Stimulated activated memory B cell treated with anti-CD40 and anti-IgM and Interleukin-4, amounts not matched to agents 10 μg/mL and 1 μg/mL and 100 μg/mL, for 72 hours (primary cell): Measurements from ENCODE around the gene NASP.

Experiments
- ATAC-seq: fragments of 150-1000 bp; cut with Tn5 transposase; 2 replicates; pipeline ENCODE4 v1.10.0; 2021
- H3K27ac Mint-ChIP-seq: one replicate; pipeline ENCODE4 v1.8.0; 2022; ENCODE audit warnings: mild to moderate bottlenecking, mixed read lengths
- H3K27me3 Mint-ChIP-seq: one replicate; pipeline ENCODE4 v1.8.0; 2022; ENCODE audit warnings: mixed read lengths
- H3K36me3 Mint-ChIP-seq: one replicate; pipeline ENCODE4 v1.8.0; 2022; ENCODE audit warnings: mixed read lengths
- H3K4me1 Mint-ChIP-seq: one replicate; pipeline ENCODE4 v1.8.0; 2022; ENCODE audit warnings: mixed read lengths
- H3K4me3 Mint-ChIP-seq: one replicate; pipeline ENCODE4 v1.8.0; 2022; ENCODE audit warnings: mild to moderate bottlenecking, moderate library complexity, mixed read lengths
- H3K9me3 Mint-ChIP-seq: one replicate; pipeline ENCODE4 v1.8.0; 2022; ENCODE audit warnings: mixed read lengths

Gene NASP

DNA sequence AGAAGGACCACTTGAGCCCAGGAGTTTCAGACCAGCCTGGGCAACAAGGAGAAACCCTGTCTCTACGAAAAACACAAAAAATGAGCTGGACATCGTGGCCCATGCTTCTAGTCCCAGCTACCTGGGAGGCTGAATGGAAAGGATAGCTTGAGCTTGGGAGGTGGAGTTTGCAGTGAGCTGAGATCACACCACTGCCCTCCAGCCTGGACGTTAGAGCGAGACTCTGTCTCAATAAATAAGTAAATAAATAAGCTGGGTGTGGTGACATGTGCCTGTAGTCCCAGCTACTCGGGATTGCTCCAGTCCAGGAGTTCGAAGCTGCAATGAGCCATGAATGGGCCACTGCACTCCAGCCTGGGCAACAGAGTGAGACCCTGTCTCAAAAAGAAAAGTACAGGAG lies 29.6 kb upstream of the NASP start:
- Mint-ChIP-seq H3K27ac (no peak overlapping the region), H3K9me3 (no peaks in the 10 kb centered on the region), H3K4me3 (no peak overlapping the region), H3K27me3 (no peaks in the 10 kb centered on the region), H3K4me1 (peaks cover 32% of the 10 kb centered on the region), H3K36me3 (peaks cover 21% of the 10 kb centered on the region)
- no peak for ATAC-seq

DNA sequence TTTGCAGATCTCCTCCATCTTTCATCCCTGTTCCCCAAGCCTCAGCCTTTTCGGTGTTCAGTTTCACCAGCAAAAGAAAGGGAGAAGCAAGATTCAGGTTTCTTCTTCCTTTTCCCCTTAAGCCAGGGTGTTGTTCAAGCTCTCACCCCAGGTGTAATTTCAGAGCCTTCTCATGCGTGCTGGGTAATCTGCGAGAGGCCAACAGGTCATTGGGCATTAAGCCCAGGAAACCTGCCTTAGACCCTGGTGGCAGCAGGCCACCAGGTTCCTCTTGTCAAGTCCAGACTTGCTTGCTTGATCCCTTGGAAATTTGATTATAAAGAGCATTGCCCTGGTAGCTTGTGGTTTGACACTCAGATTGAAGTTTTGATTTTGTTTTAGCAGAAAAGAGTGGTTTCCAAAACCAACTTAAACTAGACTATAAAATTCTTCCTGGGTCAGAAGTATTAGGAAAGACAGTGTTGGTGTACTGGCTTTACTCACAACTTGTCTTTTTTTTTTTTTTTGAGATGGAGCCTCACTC lies 26.4 kb upstream of the NASP start:
- no peak for ATAC-seq
- H3K9me3 Mint-ChIP-seq = no peaks in the 10 kb centered on the region
- no peak overlapping the region for H3K4me3 Mint-ChIP-seq
- H3K4me1 Mint-ChIP-seq = peaks cover 24% of the 10 kb centered on the region
- H3K27ac Mint-ChIP-seq = peak overlapping the region; percentile 39
- peaks cover 28% of the 10 kb centered on the region for H3K36me3 Mint-ChIP-seq
- H3K27me3 Mint-ChIP-seq = no peaks in the 10 kb centered on the region

DNA sequence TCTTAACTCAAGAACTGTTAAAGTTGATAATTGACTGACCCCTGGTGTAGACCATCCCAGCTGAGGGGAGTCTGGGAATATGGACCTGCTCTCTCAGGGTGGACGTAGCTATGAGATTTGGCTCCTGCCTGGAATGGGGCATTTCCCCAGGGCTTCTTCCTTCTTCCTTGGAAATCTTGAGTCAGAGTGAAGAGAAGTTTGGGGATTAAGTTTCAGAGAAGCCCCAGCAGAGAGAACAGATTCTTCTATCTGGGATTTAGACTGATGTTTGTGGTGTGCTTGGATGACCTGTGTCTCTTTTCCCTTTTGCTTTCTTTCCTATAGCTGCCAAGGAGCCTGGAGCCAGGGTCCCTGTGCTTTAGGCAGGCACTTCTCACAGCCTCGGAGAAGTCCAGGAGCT lies 20.0 kb upstream of the NASP start:
- Mint-ChIP-seq H3K27ac (no peak overlapping the region), H3K4me1 (peaks cover 9% of the 10 kb centered on the region), H3K27me3 (no peaks in the 10 kb centered on the region), H3K4me3 (no peak overlapping the region), H3K36me3 (peaks cover 47% of the 10 kb centered on the region), H3K9me3 (no peaks in the 10 kb centered on the region)
- no peak for ATAC-seq

DNA sequence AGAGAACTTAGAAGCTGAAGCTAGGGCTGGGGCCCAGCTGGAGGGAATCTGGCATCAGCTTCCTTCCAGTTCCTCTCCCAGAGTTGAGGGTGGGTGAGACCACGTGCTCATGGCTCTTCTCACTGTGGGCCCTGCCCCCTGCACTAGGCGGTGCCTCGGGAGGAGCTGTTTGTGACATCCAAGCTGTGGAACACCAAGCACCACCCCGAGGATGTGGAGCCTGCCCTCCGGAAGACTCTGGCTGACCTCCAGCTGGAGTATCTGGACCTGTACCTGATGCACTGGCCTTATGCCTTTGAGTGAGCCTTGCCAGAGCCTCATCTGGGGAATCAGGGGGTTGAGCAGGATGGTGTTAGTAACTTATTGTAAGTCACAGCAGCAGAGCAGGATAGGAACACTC lies 17.1 kb upstream of the NASP start:
- H3K9me3 Mint-ChIP-seq = no peaks in the 10 kb centered on the region
- no peak overlapping the region for H3K27ac Mint-ChIP-seq
- ATAC-seq = no peak
- peaks cover 8% of the 10 kb centered on the region for H3K4me1 Mint-ChIP-seq
- peaks cover 59% of the 10 kb centered on the region for H3K36me3 Mint-ChIP-seq
- no peak overlapping the region for H3K4me3 Mint-ChIP-seq
- H3K27me3 Mint-ChIP-seq = no peaks in the 10 kb centered on the region

DNA sequence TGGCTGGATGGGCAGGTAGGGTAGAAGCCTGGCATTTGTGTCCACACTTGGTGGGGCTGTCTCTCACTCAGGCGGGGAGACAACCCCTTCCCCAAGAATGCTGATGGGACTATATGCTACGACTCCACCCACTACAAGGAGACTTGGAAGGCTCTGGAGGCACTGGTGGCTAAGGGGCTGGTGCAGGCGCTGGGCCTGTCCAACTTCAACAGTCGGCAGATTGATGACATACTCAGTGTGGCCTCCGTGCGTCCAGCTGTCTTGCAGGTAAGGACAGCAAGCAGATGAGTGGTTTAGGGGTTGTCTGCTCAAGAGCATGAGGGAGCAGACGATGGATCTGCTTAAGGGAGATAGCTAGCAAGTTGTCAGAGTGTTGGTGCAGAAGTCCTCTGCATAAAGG lies 15.9 kb upstream of the NASP start:
- ATAC-seq = no peak
- no peak overlapping the region for H3K27ac Mint-ChIP-seq

DNA sequence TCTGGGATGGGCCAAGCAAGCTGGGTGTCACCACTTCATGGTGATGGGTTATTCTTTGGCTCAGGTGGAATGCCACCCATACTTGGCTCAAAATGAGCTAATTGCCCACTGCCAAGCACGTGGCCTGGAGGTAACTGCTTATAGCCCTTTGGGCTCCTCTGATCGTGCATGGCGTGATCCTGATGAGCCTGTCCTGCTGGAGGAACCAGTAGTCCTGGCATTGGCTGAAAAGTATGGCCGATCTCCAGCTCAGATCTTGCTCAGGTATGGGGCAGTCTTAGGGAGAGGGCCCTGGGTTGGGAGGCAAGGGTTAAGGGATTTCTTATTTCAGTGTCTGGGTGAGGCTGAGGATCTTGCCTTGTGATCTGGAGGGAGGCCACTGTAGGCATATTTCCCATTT lies 15.4 kb upstream of the NASP start:
- no peak overlapping the region for H3K27ac Mint-ChIP-seq
- H3K36me3 Mint-ChIP-seq = peaks cover 55% of the 10 kb centered on the region
- no peaks in the 10 kb centered on the region for H3K27me3 Mint-ChIP-seq
- no peaks in the 10 kb centered on the region for H3K9me3 Mint-ChIP-seq
- no peak for ATAC-seq
- H3K4me1 Mint-ChIP-seq = peaks cover 8% of the 10 kb centered on the region
- no peak overlapping the region for H3K4me3 Mint-ChIP-seq

More for the DNA sequence above, 15.9 kb upstream of the NASP start:
- Mint-ChIP-seq H3K36me3 (peaks cover 55% of the 10 kb centered on the region), H3K9me3 (no peaks in the 10 kb centered on the region), H3K4me1 (peaks cover 8% of the 10 kb centered on the region), H3K27me3 (no peaks in the 10 kb centered on the region), H3K4me3 (no peak overlapping the region)

DNA sequence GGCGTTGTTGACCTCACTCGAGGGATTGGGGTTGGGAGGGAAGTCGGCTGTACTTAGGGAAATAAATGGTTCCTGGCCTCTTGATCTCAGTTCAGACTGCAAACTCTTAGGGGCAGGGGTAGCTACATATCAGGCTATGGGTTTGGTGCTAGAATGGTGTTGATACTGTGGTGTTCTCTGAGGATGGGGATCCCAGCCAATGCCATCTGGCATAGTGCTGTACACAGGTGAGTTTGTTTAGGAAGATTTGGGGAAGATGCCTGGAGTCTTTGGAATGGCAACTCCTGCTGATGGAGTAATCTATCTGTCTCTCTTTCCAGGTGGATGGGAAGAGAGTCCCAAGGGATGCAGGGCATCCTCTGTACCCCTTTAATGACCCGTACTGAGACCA lies 14.3 kb upstream of the NASP start:
- Mint-ChIP-seq H3K4me3 (no peak overlapping the region), H3K9me3 (no peaks in the 10 kb centered on the region), H3K36me3 (peaks cover 47% of the 10 kb centered on the region), H3K27me3 (no peaks in the 10 kb centered on the region), H3K27ac (peak overlapping the region; percentile 42), H3K4me1 (peaks cover 8% of the 10 kb centered on the region)
- no peak for ATAC-seq

DNA sequence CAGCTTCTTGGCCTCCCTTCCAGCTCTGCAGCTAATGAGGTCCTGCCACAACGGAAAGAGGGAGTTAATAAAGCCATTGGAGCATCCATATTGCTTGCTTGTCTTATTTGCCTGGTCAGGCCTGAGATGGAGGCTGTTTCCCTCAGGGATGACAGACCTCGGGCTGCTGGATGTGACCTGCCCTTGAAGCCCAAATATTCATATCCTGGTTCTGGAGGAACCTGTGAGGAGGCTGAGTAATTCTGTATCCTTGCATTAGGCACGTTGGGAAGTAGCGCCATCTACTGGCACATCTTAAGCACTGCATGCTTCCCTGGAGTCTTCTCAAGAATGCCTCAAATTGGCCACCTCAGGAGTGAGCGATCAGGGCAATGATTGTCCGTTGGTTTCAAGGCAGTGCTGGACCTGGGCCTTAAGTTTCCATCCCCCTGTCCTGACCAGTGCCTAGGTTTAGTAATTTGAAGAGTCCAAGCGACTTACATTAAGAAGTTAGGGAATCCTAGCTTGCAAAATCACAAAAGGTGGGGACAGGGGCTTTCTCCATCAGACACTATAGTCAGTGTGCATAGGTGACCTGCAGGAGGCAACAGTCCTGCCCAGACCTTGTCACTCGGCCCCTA lies 13.8 kb upstream of the NASP start:
- H3K27ac Mint-ChIP-seq = peak overlapping the region; percentile 42
- H3K4me1 Mint-ChIP-seq = peaks cover 8% of the 10 kb centered on the region
- no peaks in the 10 kb centered on the region for H3K9me3 Mint-ChIP-seq
- peaks cover 45% of the 10 kb centered on the region for H3K36me3 Mint-ChIP-seq
- no peak overlapping the region for H3K4me3 Mint-ChIP-seq
- H3K27me3 Mint-ChIP-seq = no peaks in the 10 kb centered on the region
- ATAC-seq = peak; percentile 90

DNA sequence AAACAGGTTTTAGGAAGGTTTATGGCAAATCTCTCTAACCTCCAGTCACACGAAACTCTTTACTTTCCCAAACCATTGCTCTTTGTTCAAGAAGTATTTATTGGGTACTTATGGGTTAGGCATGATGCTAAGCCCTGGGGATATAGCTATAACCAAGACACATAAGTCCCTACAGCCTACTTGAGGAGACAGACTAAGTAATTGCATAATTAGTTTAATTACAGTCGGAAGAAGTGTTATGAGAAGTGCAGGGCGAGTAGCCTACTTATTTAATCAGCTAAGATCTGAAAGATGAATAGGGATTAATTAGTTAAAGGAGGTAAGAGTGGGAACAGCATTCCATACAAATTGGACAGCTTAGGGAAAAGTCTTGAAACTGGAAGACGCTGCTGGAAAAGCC lies 13.2 kb upstream of the NASP start:
- no peak overlapping the region for H3K27ac Mint-ChIP-seq
- no peaks in the 10 kb centered on the region for H3K27me3 Mint-ChIP-seq
- no peaks in the 10 kb centered on the region for H3K9me3 Mint-ChIP-seq
- H3K4me3 Mint-ChIP-seq = no peak overlapping the region
- H3K36me3 Mint-ChIP-seq = peaks cover 45% of the 10 kb centered on the region
- H3K4me1 Mint-ChIP-seq = peaks cover 8% of the 10 kb centered on the region
- ATAC-seq = no peak

DNA sequence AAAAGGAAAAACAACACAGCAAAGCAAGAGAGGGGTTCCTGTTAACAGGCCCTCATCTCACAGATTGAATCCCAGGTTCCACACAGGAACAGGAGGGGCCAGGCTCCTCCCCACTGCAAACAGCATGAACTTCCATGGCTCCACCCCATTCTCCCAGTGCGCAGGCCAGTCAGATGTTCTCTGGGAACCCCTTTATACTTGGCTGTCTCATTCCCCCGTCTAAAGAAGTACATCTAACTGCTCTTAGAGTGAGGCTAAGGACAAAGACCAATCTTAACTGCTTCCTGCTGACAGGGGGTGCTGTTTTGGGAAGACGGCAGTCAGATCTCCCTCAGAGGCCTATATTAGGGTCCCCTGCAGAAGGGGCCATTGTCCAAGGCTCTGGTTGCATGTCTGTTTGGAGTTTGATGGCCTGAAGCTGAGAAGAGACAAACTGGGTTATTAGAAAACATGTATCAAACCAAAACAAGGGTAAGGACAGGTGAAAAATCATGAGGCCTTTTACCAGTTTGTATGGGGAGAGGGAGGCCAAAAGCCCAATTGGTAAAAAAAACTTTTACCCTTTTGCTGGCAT lies 10.5 kb upstream of the NASP start:
- Mint-ChIP-seq H3K36me3 (peaks cover 24% of the 10 kb centered on the region), H3K27me3 (no peaks in the 10 kb centered on the region), H3K4me3 (no peak overlapping the region), H3K9me3 (no peaks in the 10 kb centered on the region), H3K4me1 (peaks cover 8% of the 10 kb centered on the region), H3K27ac (no peak overlapping the region)
- no peak for ATAC-seq

DNA sequence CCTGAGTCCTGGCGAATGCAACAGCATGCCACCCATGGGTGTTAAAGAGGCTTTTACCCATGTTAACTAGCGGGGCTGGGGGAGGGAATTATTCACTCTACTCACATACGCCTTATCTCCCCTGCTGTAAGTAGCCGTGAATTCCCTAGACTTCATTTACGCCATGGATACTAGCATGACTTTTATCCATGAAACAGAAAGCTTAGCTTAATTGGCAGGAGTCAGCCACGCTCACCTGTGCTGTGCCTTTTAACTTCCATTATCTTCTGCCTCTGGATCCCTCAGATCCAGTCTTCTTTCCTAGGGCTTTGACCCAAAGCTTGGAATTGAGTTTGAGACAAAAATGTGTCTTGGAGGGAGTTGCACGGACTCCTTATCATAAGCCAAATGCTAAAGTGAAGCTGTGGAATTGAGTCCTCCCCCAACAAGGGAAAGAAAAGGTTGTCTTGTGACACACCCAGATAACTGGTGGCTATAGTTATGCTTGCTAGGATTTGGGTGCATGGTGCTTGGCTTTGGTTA lies 9.7 kb upstream of the NASP start:
- Mint-ChIP-seq H3K4me1 (peaks cover 8% of the 10 kb centered on the region), H3K36me3 (peaks cover 16% of the 10 kb centered on the region), H3K27me3 (no peaks in the 10 kb centered on the region), H3K9me3 (no peaks in the 10 kb centered on the region), H3K4me3 (no peak overlapping the region), H3K27ac (no peak overlapping the region)
- ATAC-seq = no peak

DNA sequence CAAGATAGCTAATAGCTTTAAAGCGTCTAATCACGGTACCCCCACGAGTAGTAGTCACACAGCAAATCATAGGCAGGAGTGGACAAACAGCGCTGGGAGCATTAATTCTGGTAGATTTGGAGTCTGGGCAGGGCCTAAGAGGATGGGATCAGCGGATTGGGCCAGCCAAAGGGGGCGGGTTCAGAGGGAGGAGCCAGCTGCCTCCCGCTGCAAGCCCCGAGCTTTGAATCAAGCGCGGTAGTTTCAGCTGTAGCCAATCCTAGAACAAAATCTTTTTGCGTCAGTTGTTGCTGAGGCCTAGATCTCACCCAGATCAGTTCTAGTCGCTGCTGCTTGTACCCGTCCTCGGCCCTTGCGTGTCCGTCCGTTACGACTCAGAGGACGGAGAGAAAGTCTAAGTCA lies 576 bp upstream of the NASP start:
- peak overlapping the region; percentile 98 for H3K4me3 Mint-ChIP-seq
- H3K36me3 Mint-ChIP-seq = no peaks in the 10 kb centered on the region
- H3K9me3 Mint-ChIP-seq = no peaks in the 10 kb centered on the region
- peak overlapping the region; percentile 96 for H3K27ac Mint-ChIP-seq
- ATAC-seq = peak; percentile 94
- H3K27me3 Mint-ChIP-seq = no peaks in the 10 kb centered on the region
- H3K4me1 Mint-ChIP-seq = peaks cover 45% of the 10 kb centered on the region

DNA sequence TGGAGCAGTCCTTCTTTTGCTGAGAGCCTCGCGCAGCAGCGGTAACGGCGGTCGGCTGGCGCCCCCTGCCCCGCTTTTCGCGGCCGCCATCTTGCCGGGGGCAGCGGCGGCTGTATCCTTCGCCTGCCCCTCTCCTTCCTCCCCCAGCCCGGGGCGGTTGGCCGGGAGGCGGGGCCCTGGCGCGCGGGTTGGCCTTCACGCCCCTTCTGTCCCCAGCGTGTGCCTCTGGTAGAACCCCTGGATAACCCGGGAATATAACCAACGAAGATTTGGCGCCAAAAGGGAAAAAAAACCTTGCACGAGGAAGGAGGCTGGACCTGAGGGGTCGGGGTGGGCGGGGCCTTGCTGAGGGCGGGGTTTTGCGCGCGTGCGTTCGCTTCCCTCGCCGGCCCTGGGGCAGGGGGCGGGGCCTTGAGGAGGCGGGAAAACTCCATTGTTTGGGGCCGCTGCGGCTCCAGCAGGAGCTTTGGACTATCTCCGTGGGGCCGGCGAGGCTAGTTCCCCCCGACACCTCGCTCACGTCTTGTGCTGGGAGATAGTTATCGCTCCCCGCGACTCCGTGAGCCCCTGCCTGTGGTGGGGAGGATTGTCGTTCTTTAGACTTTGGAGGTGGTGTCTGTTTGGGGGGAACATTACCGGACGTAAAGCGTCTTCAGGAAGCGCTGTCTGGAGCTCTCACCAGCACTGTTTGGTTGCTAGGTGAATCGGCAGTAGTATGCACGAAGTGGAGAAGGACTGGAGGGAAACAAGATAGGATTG lies 689 bp downstream of the NASP start:
- peak overlapping the region; percentile 96 for H3K27ac Mint-ChIP-seq
- no peaks in the 10 kb centered on the region for H3K36me3 Mint-ChIP-seq
- H3K9me3 Mint-ChIP-seq = no peaks in the 10 kb centered on the region
- no peaks in the 10 kb centered on the region for H3K27me3 Mint-ChIP-seq
- peak overlapping the region; percentile 98 for H3K4me3 Mint-ChIP-seq
- peaks cover 56% of the 10 kb centered on the region for H3K4me1 Mint-ChIP-seq
- peak; percentile 62 for ATAC-seq

DNA sequence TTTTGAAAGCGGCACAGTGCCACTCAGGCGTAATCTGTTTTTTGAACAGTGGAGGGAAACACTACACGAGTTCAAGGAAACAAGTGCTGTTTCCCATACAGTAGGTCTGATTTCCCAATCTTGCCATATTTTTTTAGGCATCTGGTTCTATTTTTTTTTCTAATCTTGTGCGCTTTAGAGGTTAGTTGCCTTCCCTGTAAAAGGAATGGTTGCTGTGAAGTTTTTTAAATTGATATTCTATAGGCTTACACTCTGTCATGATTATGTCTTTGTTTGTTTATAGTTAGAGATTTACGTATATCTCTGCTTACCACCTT lies 1.2 kb downstream of the NASP start:
- H3K36me3 Mint-ChIP-seq = no peaks in the 10 kb centered on the region
- peak overlapping the region; percentile 96 for H3K27ac Mint-ChIP-seq
- H3K9me3 Mint-ChIP-seq = no peaks in the 10 kb centered on the region
- no peaks in the 10 kb centered on the region for H3K27me3 Mint-ChIP-seq
- H3K4me1 Mint-ChIP-seq = peaks cover 56% of the 10 kb centered on the region
- ATAC-seq = no peak
- peak overlapping the region; percentile 98 for H3K4me3 Mint-ChIP-seq

DNA sequence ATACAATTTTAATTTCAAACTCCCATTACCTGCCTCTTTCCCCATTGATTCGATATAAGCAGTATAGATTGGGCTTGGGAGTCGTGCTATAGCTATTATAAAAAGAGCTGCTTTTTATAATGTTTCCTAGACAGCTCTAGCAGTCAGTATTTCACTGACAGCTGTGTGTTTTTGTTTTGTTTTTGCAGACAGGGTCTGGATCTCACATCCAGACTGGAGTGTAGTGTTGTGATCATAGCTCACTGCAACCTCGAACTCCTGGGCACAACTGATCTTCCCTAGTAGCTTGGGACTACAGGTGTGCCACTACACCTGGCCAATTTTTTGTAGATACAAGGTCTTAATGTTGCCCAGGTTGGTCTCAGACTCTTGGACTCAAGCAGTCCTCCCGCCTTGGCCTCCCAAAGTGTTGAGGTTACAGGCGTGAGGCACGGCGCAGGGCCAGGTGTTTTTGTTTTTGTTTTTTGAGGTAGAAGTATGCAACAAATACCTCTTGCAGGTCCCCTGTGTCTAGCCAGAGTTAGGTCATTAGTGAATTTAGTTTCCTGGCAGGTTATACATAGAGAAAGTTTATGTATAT lies 1.7 kb downstream of the NASP start:
- Mint-ChIP-seq H3K36me3 (no peaks in the 10 kb centered on the region), H3K4me1 (peaks cover 56% of the 10 kb centered on the region), H3K9me3 (no peaks in the 10 kb centered on the region), H3K27me3 (no peaks in the 10 kb centered on the region), H3K4me3 (peak overlapping the region; percentile 98), H3K27ac (peak overlapping the region; percentile 96)
- ATAC-seq = no peak
